Activated naive CD8-positive, alpha-beta T cell treated with anti-CD3 and anti-CD28 coated beads, Interleukin-2, amount 50 U/mL, for 16 hours (primary cell): Measurements from ENCODE around the gene EEF2KMT.
"Not testable (repeated sequence)": the region's sequence is repeated elsewhere in the genome, so short reads cannot be mapped to it uniquely, and the experiment has no call there.

ENCODE experiments used
- DNase-seq: peaks from one replicate; pipeline ENCODE4 v3.0.0-alpha.2; 2020; ENCODE audit warnings: low read depth, low spot score

The EEF2KMT gene

DNA sequence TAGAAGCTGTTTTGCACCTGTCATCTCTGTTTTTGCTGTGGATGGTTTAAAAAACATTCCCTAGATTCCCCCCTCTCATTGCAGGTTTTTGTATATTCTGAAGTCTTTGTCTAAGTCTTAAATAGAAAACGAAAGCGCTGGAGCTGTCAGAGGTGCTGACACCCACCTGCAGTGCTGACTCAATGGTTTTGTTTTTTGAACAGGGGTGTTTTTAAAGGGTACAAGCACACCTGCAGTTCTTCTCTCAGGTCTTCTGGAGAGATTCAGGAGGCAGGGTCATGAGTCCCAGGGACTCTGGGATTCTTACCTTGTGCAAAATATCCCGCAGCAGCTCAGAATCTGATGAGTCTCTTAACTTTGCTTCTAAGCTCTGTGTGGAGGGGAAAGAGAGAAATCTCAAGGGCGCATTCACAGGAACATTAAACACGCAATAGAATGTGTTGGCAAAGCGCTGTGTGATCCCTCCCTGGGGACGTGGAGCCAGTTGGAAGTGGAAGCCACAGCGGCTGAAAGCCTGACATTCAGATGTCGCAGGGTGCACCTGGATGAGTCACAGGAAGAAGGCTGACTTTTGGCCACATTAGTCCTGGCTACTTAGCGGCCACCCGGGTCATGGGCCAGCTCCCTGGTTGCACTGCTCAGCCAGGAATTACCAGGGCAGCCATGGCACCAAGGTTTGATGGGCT lies 2.3 kb downstream of the EEF2KMT start:
- DNase-seq, result not testable (repeated sequence)

DNA sequence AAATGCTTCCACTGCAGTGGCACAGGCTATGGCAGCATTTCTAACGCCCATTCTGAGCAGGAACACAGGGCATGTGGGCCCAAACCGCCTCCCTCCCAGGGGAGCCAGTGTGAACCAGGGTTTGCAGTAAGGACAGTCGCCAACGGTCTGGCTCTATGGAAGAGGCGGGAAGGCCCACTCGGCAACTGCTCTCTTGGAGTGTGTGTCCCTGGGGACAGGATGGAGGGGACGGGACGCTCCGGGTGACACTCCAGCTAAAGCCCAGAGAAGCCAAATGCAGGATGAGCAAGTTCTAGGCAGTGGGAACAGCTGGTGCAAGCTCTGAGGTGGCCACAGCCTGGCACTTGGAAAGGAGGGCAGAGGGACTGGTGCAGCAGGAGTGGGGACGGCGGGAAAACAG lies 3.8 kb downstream of the EEF2KMT start:
- not testable (repeated sequence) for DNase-seq

- not testable (repeated sequence) for DNase-seq
Observed at GRCh38 chr16:5093081-5093480, 4.5 kb downstream of the EEF2KMT start.

DNA sequence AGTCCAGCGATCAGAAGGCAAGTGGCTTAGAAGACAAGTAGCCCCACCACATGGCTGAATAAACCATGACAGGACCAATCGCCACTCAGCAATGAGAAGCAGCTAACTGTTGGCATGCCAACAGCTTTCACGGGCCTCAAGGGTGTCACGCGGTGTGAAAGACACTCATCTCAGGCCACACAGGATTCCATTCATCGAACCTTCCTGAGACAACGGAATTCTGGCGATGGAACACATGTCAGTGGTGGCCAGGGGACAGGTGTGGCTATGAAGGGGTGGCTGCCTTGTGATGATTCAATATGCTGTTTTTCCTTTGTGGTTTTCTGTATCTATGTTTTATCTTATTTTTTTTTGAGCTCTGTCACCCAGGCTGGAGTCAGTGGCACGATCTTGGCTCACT lies 7.0 kb downstream of the EEF2KMT start:
- DNase-seq, result not testable (repeated sequence)

GRCh38 chr16:5089911-5090555 lies 7.6 kb downstream of the EEF2KMT start:
- not testable (repeated sequence) for DNase-seq

DNA sequence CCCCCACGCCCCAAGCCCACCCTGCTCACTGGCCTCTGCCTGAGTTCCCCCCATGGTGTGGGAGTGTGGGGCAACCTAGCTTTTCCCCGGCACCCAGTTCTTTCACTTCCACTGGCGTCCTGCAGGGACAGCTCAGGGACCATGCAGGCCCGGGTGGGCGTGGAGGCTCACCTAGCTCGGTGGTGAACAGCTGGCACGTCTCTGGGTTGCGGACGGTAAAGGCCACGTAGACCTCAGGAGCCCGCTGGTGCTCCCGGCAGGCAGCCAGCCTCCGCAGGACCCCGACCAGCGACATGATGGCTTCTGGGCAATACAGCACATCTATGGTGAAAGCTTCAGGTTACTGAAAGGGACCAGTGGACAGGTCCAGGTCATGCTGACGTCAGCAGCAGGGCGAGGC lies 8.7 kb downstream of the EEF2KMT start:
- not testable (repeated sequence) for DNase-seq

DNA sequence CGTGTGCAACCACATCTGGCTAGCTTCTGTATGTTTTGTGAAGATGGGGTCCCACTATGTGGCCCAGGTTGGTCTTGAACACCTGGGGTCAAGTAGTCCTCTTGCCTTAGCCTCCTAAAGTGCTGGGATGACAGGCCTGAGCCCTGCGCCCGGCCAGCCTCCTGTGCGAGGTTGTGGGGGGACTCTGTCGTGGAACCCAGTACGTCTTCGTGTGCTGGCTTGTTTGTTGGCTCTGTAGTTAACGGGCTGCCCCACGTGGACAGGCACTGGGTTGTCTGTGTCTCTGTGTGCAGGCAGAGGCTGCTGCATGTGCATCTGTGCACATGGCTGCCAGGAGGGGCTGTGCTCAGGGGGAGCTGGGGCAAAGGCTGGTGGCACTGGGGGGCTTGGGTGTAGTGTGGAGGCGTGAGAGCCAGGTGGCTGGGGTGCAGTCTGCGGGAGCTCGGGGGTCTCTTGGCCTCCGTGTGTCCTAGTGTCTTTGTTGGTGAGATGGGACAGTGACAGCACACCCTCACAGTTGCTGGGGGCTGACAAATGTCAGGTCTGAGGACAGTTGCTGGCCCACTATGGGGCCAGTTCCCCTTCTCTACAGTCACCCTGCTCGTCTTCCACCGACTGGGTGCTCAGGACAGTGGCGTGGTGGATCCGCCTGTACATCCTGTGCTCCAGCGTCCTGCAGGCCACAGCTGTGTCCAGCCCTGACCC lies 9.4 kb downstream of the EEF2KMT start:
- DNase-seq, result not testable (repeated sequence)

- not testable (repeated sequence) for DNase-seq
Observed at GRCh38 chr16:5085716-5086115, 11.9 kb downstream of the EEF2KMT start.

- DNase-seq, result peak; percentile 6
Observed at GRCh38 chr16:5084802-5085201, 12.8 kb downstream of the EEF2KMT start.

DNA sequence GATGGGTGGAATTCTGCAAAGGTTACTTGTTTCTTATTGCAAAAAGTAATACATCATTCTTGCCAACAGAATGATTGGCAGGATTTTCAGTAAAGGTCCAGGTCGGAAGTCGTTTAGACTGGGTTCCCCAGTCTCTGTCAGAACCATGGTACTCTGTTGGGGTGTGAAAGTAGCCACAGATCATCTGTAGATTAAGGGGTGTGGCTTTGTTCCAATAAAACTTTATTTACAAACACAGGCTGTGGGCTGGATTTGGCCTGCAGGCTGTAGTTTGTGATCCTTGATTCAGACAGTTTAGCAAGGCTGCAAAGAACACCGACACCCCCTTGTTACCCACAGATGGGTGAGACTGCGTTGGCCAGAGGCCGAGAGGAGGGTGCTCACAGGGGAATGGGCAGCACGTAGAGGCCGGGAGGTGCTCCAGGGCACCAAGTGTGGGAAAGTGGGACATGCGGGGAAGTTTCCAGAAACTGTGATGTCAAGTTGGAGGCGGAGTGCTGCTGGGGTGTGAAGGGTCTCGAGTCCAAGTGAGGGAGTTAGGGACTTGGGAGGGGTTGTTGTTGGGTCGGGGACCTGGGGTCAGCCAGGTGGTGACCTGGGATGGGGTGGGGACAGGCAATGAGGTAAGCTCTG lies 13.4 kb downstream of the EEF2KMT start:
- not testable (repeated sequence) for DNase-seq

DNA sequence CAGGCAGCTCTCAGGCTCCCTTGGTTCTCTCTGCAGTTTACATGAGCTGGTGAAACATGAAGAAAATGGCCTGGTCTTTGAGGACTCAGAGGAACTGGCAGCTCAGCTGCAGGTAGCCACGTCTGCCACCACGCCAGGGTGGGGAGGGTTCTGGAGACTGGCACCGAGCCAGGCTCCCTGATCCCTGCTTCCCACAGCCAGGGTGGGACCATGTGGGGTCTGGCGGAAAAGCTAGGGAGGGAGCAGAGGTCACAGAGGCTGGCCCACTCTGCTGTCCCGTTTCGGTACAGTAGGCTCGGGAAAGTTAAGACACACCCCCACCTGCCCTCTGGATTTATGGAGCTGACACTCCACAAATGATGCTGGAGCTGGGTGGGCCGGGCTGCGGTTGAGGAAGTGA lies 13.9 kb downstream of the EEF2KMT start:
- DNase-seq, result not testable (repeated sequence)

GRCh38 chr16:5080996-5081395 lies 16.6 kb downstream of the EEF2KMT start:
- DNase-seq, result not testable (repeated sequence)

- not testable (repeated sequence) for DNase-seq
Observed at GRCh38 chr16:5080461-5080860, 17.1 kb downstream of the EEF2KMT start.

DNA sequence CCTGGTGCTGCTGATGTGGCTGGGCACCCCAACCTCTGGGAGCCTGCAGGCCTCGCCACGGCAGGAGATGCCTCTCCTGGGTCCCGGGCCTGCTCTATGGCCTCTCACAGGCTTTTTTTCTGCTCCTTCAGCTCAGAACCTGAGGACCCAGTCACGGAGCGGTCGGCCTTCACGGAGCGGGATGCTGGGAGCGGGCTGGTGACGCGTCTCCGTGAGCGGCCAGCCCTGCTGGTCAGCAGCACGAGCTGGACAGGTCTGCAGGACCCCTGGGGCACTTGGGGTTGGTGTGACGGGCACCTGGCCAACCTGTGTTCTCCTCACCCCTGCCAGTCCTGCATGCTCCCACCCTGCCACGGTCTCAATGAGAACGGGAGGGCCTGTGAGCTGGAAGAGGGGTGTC lies 19.0 kb downstream of the EEF2KMT start:
- no peak for DNase-seq

- no peak for DNase-seq
Observed at GRCh38 chr16:5077304-5077703, 20.3 kb downstream of the EEF2KMT start.

- no peak for DNase-seq
Observed at GRCh38 chr16:5075637-5076036, 22.0 kb downstream of the EEF2KMT start.

DNA sequence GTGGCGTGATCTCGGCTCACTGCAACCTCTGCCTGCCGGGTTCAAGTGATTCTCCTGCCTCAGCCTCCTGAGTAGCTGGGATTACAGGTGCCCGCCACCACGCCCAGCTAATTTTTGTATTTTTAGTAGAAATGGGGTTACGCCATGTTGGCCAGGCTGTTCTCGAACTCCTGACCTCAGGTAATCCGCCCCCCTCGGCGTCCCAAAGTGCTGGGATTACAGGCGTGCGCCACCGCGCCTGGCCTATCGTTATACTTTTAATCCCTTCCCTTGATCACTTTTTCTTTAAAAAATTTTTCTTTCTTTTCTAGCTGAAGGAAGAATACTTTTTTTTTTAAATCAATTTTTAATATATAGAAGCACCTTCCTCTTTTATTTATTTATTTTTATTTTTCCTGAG lies 23.8 kb downstream of the EEF2KMT start:
- DNase-seq, result not testable (repeated sequence)

GRCh38 chr16:5073279-5073629 lies 24.3 kb downstream of the EEF2KMT start:
- DNase-seq, result no peak

GRCh38 chr16:5072334-5073278 lies 25.0 kb downstream of the EEF2KMT start:
- DNase-seq, result no peak

- peak; percentile 70 for DNase-seq
Observed at GRCh38 chr16:5071681-5072333, 25.8 kb downstream of the EEF2KMT start, which contains the start of gene ALG1. TSS of gene ALG1 (plus strand) at chr16:5071843. CDS start at chr16:5071850, 7 bp downstream.

GRCh38 chr16:5071341-5071680 lies 26.3 kb downstream of the EEF2KMT start:
- no peak for DNase-seq
